HG03432 (cell line): Measurements from ENCODE around the gene ICAM2.
"Not testable (repeated sequence)": the region's sequence is repeated elsewhere in the genome, so short reads cannot be mapped to it uniquely, and the experiment has no call there.

ENCODE experiments used
- ATAC-seq: cut with Tn5 transposase; IDR thresholded peaks from one replicate; pipeline ENCODE4 v1.9.1; 2021; ENCODE audit warnings: mild to moderate bottlenecking, moderate library complexity; ENCODE audit not compliant: unreplicated experiment

ICAM2 gene

DNA sequence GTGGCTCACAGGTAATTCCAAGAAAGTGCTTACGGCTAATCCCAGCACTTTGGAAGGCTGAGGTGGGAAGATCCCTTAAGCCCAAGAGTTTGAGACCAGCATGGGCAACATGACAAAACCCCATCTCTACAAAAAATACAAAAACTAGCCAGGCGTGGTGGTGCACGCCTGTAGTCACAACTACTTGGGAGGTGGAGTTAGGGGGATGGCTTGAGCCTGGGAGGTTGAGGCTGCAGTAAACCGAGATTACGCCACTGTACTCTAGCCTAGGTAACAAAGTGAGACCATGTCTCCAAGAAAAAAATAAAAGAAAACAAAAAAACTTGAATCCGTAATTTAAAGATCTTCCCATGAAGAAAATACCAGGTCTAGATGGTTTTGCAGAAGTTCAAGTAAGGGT is 5.0 kb downstream of the ICAM2 start:
- ATAC-seq = no peak

- no peak for ATAC-seq
Measured at GRCh38 chr17:64009571-64010402, 10.6 kb downstream of the ICAM2 start.

- no peak for ATAC-seq
Measured at GRCh38 chr17:64008830-64009229, 11.6 kb downstream of the ICAM2 start.

GRCh38 chr17:64008346-64008745 is 12.1 kb downstream of the ICAM2 start:
- ATAC-seq = no peak

DNA sequence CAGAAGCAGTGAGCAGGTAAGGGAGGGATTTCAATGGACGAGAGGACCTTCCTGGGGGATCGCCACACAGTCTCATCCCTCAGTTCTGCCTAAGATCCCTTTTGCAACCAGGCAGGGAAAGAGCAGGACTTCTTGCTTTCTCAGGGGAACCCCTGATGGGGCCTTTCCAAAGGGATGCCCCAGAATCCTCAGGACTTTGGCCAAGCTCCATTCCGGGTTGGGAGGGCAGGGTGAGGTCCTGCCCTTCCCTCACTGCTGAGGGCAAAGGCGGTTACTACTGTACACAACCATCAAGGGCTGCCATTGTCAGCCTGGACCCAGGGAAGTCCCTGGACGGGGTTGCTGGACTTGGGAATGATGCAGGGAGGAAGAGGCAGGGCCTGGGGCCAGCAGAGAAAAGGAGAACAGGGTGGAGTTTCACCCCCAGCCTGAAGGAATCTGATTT is 12.6 kb downstream of the ICAM2 start:
- ATAC-seq = no peak

DNA sequence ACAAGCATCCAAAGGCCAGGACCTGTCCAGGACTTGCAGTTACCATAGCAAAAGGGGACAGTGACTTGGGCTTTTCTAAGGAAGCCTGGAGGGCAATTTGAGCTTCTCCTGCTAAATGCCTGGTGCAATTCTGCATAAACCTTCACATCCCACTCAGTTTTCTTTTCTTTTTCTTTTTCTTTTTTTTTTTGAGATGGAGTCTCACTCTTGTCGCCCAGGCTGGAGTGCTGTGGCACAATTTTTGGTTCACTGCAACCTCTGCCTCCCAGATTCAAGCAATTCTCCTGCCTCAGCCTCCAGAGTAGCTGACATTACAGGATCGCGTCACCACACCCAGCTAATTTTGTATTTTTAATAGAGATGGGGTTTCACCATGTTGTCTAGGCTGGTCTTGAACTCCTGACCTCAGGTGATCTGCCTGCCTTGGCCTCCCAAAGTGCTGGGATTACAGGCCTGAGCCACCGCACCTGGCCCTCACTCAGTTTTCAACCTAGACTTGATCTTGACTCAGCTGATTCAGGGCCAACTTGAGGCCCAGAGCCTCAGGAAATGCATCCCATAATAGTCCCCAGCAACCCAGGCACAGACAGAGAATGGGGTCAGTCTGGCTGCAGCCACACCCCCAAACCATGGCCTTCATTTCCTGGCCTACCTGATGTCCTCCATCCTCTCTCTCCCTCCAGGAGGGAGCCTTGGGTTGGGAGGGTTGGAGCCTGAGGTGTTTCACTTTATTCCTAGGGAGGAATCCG is 13.2 kb downstream of the ICAM2 start:
- ATAC-seq = not testable (repeated sequence)

DNA sequence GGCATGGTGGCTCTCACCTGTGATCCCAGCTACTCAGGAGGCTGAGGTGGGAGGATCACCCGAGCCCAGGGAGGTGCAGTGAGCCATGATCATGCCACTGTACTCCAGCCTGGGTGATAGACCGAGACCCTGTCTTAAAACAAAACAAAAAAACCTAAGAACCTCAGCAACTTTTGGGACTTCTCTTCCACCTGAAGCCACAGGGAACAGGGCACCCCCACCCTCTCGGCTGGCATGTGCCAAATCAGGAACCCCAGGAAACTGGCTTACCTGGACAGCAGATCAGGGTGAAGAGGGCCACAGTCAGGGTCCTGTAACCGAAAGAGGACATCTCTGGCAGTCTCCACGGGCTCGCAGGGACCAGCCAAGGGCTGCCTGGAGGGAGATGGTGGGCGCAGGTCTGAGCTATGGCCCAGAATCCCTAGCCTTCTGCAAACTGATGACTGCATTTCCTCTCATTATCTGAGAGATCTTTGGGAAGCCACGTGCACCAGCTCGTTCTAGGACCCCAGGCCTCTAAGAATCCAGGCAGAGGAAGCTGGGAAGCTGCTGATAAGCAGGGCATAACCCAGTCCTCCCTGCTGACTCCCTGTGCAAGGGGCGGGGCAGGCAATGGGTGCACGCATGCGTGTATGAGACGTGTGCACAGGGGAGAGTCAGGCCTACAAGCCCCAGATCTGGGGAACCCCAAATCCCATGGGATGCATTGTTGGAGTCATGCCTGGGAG is 13.9 kb downstream of the ICAM2 start:
- ATAC-seq = no peak

GRCh38 chr17:64005734-64006167 is 14.7 kb downstream of the ICAM2 start:
- no peak for ATAC-seq

- no peak for ATAC-seq
Measured at GRCh38 chr17:64004903-64005733, 15.3 kb downstream of the ICAM2 start.

GRCh38 chr17:64004218-64004770 is 16.1 kb downstream of the ICAM2 start:
- no peak for ATAC-seq

- no peak for ATAC-seq
Measured at GRCh38 chr17:64003526-64004121, 16.8 kb downstream of the ICAM2 start.

DNA sequence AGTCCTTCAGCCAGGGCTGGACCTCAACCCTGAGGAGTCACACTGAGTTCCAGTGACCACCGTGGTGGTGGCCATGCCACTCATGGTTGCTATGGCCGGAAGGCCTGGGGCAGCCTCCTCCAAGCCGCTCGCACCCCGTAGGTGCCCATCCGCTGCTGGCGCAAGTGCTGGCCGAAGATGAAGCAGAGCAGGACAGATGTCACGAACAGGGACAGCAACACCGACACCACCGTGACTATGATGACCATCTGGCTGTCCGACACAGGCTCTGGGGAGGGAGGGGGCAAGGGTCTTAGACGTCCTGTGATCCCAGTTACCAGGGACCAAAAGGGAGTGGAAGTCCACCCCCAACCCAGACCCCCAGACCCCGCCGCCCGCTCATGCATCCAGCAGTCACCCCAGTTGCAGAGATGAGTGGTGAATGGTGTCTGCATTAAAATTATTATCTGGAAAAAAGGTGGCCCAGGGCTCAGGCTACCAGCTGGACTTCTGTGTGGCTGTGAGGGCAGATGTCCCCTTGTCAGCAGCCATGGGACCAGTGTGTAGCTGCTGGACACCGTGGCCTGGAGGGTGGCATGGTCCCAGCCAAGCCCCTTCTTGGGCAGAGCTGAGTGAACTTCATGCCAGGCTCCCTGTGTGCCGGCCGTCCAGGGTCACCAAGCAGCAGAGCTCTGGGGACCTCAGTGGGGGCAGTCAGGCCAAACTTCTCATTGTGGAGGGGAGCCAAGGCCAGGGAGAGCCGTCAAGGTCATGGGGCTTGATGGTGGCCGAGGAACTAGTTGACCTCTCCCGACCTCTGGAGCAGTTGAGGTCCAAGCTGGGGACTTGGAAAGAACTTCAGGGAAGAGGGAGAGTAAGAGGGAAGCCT is 17.5 kb downstream of the ICAM2 start:
- no peak for ATAC-seq

GRCh38 chr17:64001763-64002529 is 18.5 kb downstream of the ICAM2 start:
- ATAC-seq = no peak

DNA sequence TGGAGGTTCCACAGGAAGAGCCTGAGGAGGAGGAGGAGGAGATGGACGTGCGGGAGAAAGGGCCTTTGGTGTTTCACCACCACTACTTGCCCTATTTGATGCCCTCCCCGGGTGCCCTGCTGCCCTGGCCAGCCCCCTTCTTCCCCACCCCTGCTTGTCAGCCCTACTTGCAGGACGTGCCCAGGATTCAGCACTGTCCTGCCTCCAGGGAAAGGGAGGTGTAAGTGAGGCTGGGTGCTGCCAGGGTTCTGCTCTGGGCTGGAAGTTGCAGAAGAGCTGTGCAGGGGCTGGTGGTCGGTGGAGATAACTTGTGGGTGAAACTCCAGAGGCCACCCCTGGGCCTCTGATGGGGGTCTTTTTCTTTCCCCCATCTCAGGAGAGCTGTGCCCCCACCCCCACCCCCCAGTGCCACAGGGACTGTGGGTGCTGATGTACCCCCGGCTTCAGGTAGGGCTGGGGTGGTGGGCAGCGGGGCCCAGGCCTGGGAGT is 19.3 kb downstream of the ICAM2 start:
- ATAC-seq = no peak

DNA sequence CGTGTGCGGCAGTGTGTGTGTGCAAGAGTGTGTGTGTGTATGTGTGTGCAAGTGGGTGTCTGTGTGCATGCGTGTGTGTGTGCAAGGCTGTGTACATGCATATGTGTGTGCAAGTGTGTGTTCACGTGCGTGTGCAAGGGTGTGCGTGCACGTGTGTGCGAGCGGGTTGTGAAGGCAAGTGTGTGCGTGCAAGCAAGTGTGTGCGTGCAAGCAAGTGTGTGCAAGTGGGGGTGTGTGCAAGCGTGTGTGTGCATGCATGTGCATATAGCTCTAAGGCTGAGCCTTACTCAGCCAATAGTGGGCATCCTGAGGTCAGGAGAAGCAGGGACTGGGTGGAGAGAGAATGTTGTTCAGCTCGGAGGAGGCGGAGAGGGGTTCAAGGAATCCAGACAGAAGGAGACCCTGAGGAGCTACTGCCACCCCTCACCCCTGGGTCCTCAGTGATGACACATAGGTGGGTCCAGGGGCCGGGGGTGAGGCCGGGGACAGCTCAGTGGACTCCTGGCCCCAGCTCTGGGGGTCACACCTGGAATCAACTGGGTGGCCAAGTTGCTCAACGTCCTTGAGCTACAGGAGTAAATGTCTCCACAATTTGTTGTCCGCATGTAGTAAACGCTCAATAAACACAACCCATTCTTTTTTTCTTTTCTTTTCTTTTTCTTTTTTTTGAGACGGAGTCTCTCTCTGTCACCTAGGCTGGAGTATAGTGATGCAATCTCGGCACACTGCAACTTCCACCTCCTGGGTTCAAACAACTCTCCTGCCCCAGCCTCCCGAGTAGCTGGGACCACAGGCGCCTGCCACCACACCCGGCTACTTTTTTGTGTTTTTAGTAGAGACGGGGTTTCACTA is 20.5 kb downstream of the ICAM2 start:
- no peak for ATAC-seq

GRCh38 chr17:63998721-63999679 is 21.4 kb downstream of the ICAM2 start:
- ATAC-seq = no peak
